ENCODE data around the gene FOXM1.
"Not testable (repeated sequence)": the region's sequence is repeated elsewhere in the genome, so short reads cannot be mapped to it uniquely, and the experiment has no call there.

The FOXM1 gene

DNA sequence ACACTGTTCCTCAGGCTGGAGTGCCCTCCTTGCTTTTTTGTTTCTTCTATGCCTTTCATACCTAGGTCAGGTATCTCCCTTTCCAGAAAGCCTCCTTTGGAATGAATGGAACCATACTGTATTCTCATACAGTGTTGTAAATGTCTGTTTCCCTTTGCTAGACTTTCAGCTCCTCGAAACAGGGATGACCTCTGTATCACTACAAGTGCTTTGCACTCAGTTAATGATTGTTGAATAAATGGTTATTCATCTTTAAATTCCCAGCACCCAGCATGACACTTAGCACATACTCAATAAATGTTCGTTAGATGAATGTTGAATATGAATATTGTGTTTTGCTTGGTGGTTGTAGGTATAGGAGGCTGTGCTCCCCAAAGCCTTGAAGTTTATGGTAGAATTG lies 7.8 kb upstream of the FOXM1 start:
- WGBS, 2 experiments, result 87 to 94% methylated on average over 2 of the region's 2 CpGs
- Histone ChIP-seq H3K4me1 (ENCODE audit: control insufficient read depth, insufficient read depth, low read length) (no peaks in the 10 kb centered on the region), H3K4me3 (ENCODE audit: insufficient read depth, low read depth, low read length) (no peak overlapping the region), H3K36me3 (ENCODE audit: control insufficient read depth, insufficient read depth, low read length) (peaks cover 15% of the 10 kb centered on the region), H3K27ac (ENCODE audit: insufficient read depth, low read depth, low read length, poor library complexity, severe bottlenecking) (no peak overlapping the region), H3K27me3 (ENCODE audit: control insufficient read depth, insufficient read depth, low read length, poor library complexity, severe bottlenecking) (no peaks in the 10 kb centered on the region), H3K9me3 (ENCODE audit: control insufficient read depth, low read length) (no peaks in the 10 kb centered on the region)

DNA sequence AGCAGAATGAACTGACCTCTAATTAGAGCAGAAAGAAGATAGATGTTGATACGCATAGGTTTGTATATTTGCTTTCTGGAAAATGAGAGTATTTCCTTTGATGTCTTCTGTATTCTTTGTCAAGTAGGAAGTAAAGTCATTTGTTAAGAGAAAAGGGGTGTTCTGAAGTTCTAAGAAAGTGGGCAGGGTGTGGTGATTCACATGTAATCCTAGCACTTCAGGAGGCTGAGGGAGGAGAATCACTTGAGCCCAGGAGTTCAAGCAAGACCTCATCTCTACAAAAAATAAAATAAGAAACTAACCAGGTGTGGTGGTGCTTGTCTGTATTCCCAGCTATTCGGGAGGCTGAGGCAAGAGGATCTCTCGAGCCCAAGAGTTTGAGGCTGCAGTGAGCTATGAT lies 2.9 kb upstream of the FOXM1 start:
- H3K4me3 ChIP-seq (ENCODE audit: insufficient read depth, low read depth, low read length), result no peak overlapping the region
- no peak overlapping the region for H3K27ac ChIP-seq (ENCODE audit: insufficient read depth, low read depth, low read length, poor library complexity, severe bottlenecking)
- H3K9me3 ChIP-seq (ENCODE audit: control insufficient read depth, low read length), result no peaks in the 10 kb centered on the region
- peaks cover 6% of the 10 kb centered on the region for H3K4me1 ChIP-seq (ENCODE audit: control insufficient read depth, insufficient read depth, low read length)
- no peaks in the 10 kb centered on the region for H3K36me3 ChIP-seq (ENCODE audit: control insufficient read depth, insufficient read depth, low read length)
- WGBS, 2 experiments, result 97 to 99% methylated on average over 3 of the region's 3 CpGs
- H3K27me3 ChIP-seq (ENCODE audit: control insufficient read depth, insufficient read depth, low read length, poor library complexity, severe bottlenecking), result no peaks in the 10 kb centered on the region

DNA sequence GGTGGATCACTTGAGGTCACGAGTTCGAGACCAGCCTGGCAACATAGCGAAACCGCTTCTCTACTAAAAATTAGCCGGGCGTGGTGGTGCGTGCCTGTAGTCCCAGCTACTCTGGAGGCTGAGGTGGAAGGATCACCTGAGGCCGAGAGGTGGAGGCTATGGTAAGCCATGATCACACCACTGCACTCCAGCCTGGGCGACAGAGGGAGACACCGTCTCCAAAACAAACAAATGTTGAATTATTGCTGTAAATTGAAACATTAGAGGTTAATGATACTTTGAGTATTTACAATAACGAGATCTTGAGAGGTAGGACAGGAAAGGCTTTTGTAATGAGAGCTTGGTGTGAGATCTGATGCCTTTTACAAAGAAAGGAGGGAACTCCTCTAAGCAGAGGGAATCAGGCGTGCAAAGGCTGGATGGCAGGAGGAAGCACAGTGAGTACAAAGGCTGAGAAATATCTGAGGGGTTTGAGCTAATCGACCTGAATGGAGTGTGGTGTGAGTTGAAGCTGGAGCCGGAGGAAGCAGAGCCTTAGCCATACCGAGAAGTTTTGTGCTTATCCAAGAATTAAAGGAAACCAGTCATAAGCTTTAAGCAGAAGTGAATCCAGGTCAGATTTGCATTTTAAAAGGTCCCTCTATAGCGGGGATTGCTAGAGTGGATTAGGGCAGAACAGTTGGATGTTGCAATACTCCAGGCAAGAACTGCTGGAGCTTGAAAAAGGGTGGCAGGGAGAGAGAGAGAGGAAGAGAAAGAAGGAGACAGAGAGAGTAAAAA lies 1.2 kb upstream of the FOXM1 start:
- Histone ChIP-seq H3K36me3 (ENCODE audit: control insufficient read depth, insufficient read depth, low read length) (peaks cover 13% of the 10 kb centered on the region), H3K27me3 (ENCODE audit: control insufficient read depth, insufficient read depth, low read length, poor library complexity, severe bottlenecking) (no peaks in the 10 kb centered on the region), H3K4me1 (ENCODE audit: control insufficient read depth, insufficient read depth, low read length) (peaks cover 6% of the 10 kb centered on the region), H3K4me3 (ENCODE audit: insufficient read depth, low read depth, low read length) (peak overlapping the region; percentile 98), H3K9me3 (ENCODE audit: control insufficient read depth, low read length) (no peaks in the 10 kb centered on the region), H3K27ac (ENCODE audit: insufficient read depth, low read depth, low read length, poor library complexity, severe bottlenecking) (peak overlapping the region; percentile 85)
- 23 to 24% methylated on average over 16 of the region's 16 CpGs for WGBS, 2 experiments

- Histone ChIP-seq H3K27me3 (ENCODE audit: control insufficient read depth, insufficient read depth, low read length, poor library complexity, severe bottlenecking) (no peaks in the 10 kb centered on the region), H3K9me3 (ENCODE audit: control insufficient read depth, low read length) (no peaks in the 10 kb centered on the region), H3K4me1 (ENCODE audit: control insufficient read depth, insufficient read depth, low read length) (peaks cover 6% of the 10 kb centered on the region), H3K4me3 (ENCODE audit: insufficient read depth, low read depth, low read length) (peak overlapping the region; percentile 98), H3K27ac (ENCODE audit: insufficient read depth, low read depth, low read length, poor library complexity, severe bottlenecking) (peak overlapping the region; percentile 6), H3K36me3 (ENCODE audit: control insufficient read depth, insufficient read depth, low read length) (peaks cover 26% of the 10 kb centered on the region)
- 2% methylated on average over 38 of the region's 38 CpGs for WGBS, 2 experiments
Measured at GRCh38 chr12:2876431-2877046, 435 bp downstream of the FOXM1 start.

- not testable (repeated sequence) for H3K27ac ChIP-seq (ENCODE audit: insufficient read depth, low read depth, low read length, poor library complexity, severe bottlenecking); H3K4me1 ChIP-seq (ENCODE audit: control insufficient read depth, insufficient read depth, low read length); H3K9me3 ChIP-seq (ENCODE audit: control insufficient read depth, low read length); H3K4me3 ChIP-seq (ENCODE audit: insufficient read depth, low read depth, low read length); H3K27me3 ChIP-seq (ENCODE audit: control insufficient read depth, insufficient read depth, low read length, poor library complexity, severe bottlenecking)
- peaks cover 73% of the 10 kb centered on the region for H3K36me3 ChIP-seq (ENCODE audit: control insufficient read depth, insufficient read depth, low read length)
- 88% methylated on average over 9 of the region's 9 CpGs for WGBS, 2 experiments
Measured at GRCh38 chr12:2868986-2869632, 7.9 kb downstream of the FOXM1 start.

GRCh38 chr12:2864198-2864597 lies 12.8 kb downstream of the FOXM1 start:
- Histone ChIP-seq H3K4me3 (ENCODE audit: insufficient read depth, low read depth, low read length) (no peak overlapping the region), H3K36me3 (ENCODE audit: control insufficient read depth, insufficient read depth, low read length) (peaks cover 74% of the 10 kb centered on the region), H3K27ac (ENCODE audit: insufficient read depth, low read depth, low read length, poor library complexity, severe bottlenecking) (no peak overlapping the region), H3K27me3 (ENCODE audit: control insufficient read depth, insufficient read depth, low read length, poor library complexity, severe bottlenecking) (no peaks in the 10 kb centered on the region), H3K4me1 (ENCODE audit: control insufficient read depth, insufficient read depth, low read length) (no peaks in the 10 kb centered on the region), H3K9me3 (ENCODE audit: control insufficient read depth, low read length) (no peaks in the 10 kb centered on the region)
- 95 to 98% methylated on average over 9 of the region's 9 CpGs for WGBS, 2 experiments

DNA sequence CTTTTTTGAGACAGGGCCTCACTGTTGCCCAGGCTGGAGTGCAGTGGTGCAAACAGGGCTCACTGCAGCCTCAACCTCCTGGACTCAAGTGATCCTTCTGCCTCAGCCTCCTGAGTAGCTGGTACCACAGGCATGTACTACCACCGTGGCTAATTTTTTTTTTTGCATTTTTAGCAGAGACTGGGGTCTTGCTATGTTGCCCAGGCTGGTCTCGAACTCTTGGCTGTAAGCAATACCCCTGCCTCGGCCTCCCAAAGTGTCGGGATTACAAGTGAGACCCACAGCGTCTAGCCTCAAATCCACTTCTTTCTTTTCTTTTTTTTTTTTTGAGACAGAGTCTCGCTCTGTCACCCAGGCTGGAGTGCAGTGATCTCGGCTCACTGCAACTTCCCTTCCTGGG lies 13.6 kb downstream of the FOXM1 start:
- H3K36me3 ChIP-seq (ENCODE audit: control insufficient read depth, insufficient read depth, low read length), result peaks cover 74% of the 10 kb centered on the region
- not testable (repeated sequence) for H3K27me3 ChIP-seq (ENCODE audit: control insufficient read depth, insufficient read depth, low read length, poor library complexity, severe bottlenecking); H3K27ac ChIP-seq (ENCODE audit: insufficient read depth, low read depth, low read length, poor library complexity, severe bottlenecking); H3K4me1 ChIP-seq (ENCODE audit: control insufficient read depth, insufficient read depth, low read length); H3K4me3 ChIP-seq (ENCODE audit: insufficient read depth, low read depth, low read length); H3K9me3 ChIP-seq (ENCODE audit: control insufficient read depth, low read length)
- 92 to 95% methylated on average over 7 of the region's 7 CpGs for WGBS, 2 experiments

DNA sequence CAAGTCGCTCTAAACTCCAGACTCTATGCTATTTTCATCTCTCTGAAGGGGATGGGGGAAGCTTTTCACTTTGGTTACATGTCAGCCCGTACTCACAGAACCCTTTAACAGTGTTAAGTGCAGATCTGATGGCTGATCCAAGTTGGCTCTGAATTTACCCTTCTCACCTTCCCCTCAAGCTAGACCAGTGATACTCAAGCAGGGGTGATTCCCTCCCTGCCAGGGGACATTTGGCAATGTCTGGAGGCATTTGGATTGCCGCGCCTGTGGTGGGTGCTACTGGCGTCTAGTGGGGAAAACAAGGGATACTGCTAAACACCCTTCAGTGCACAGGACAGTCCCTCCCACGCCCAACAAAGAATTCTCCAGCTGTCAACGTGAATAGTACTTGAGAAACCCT lies 14.1 kb downstream of the FOXM1 start:
- H3K36me3 ChIP-seq (ENCODE audit: control insufficient read depth, insufficient read depth, low read length), result peaks cover 70% of the 10 kb centered on the region
- 93 to 94% methylated on average over 7 of the region's 7 CpGs for WGBS, 2 experiments
- no peak overlapping the region for H3K4me3 ChIP-seq (ENCODE audit: insufficient read depth, low read depth, low read length)

DNA sequence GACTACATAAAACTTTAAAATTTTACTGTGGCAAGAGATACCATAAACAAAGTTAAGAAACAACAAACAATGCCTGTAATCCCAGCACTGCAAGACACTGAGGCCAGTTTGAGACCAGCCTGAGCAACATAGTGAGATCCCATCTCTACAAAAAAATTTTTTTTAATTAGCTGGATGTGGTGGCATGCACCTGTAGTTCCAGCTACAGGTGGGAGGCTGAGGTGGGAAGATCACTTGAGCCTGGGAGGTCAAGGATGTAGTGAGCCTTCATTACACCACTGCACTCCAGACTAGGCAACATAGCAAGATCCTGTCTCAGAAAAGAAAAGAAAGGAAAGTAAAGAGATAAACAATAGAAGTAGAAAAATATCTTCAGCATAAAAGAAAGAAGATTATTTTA lies 16.8 kb downstream of the FOXM1 start:
- H3K4me1 ChIP-seq (ENCODE audit: control insufficient read depth, insufficient read depth, low read length), result peaks cover 19% of the 10 kb centered on the region
- H3K4me3 ChIP-seq (ENCODE audit: insufficient read depth, low read depth, low read length), result no peak overlapping the region
- no peaks in the 10 kb centered on the region for H3K27me3 ChIP-seq (ENCODE audit: control insufficient read depth, insufficient read depth, low read length, poor library complexity, severe bottlenecking)
- peaks cover 50% of the 10 kb centered on the region for H3K36me3 ChIP-seq (ENCODE audit: control insufficient read depth, insufficient read depth, low read length)
- H3K9me3 ChIP-seq (ENCODE audit: control insufficient read depth, low read length), result no peaks in the 10 kb centered on the region
- H3K27ac ChIP-seq (ENCODE audit: insufficient read depth, low read depth, low read length, poor library complexity, severe bottlenecking), result no peak overlapping the region

More for the DNA sequence above, 14.1 kb downstream of the FOXM1 start:
- Histone ChIP-seq H3K9me3 (ENCODE audit: control insufficient read depth, low read length) (no peaks in the 10 kb centered on the region), H3K4me1 (ENCODE audit: control insufficient read depth, insufficient read depth, low read length) (peaks cover 12% of the 10 kb centered on the region), H3K27me3 (ENCODE audit: control insufficient read depth, insufficient read depth, low read length, poor library complexity, severe bottlenecking) (no peaks in the 10 kb centered on the region), H3K27ac (ENCODE audit: insufficient read depth, low read depth, low read length, poor library complexity, severe bottlenecking) (no peak overlapping the region)

DNA sequence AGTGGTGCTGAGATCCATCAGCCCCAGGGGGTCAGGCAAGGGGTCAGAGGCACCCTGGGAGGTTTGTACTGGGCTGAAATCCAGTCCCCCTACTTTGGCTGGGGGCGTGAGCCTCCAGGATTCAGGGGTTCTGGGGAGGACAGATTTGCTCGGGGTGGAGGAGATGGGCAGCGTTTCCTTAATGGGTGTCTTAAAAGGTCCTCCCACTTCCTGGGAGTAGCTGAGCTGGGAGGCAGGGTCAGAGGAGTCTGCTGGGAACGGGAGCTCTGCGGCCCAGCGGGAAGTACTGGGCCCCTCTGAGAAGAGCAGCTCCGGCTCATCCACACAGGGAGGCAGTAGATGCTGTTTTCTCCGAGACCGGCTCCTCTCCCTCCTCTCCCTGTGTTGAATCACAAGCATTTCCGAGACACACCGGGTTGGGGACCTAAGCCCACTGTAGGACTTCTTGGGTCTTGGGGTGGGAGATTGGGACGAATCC lies 18.0 kb downstream of the FOXM1 start:
- 87 to 88% methylated on average over 12 of the region's 12 CpGs for WGBS, 2 experiments
- no peaks in the 10 kb centered on the region for H3K27me3 ChIP-seq (ENCODE audit: control insufficient read depth, insufficient read depth, low read length, poor library complexity, severe bottlenecking)
- peaks cover 19% of the 10 kb centered on the region for H3K4me1 ChIP-seq (ENCODE audit: control insufficient read depth, insufficient read depth, low read length)
- H3K9me3 ChIP-seq (ENCODE audit: control insufficient read depth, low read length), result no peaks in the 10 kb centered on the region
- no peak overlapping the region for H3K4me3 ChIP-seq (ENCODE audit: insufficient read depth, low read depth, low read length)
- H3K36me3 ChIP-seq (ENCODE audit: control insufficient read depth, insufficient read depth, low read length), result peaks cover 38% of the 10 kb centered on the region
- no peak overlapping the region for H3K27ac ChIP-seq (ENCODE audit: insufficient read depth, low read depth, low read length, poor library complexity, severe bottlenecking)

Measured in ectodermal cell (in vitro differentiated cells).